ENCODE results near the gene ERC2. TPM values are rescaled to one million over a fixed set of nuclear protein-coding genes. Genes with fewer than 3 reads are reported as not detected.

Gene ERC2
- polyA plus RNA-seq, 1 experiment = 0.07 TPM

DNA sequence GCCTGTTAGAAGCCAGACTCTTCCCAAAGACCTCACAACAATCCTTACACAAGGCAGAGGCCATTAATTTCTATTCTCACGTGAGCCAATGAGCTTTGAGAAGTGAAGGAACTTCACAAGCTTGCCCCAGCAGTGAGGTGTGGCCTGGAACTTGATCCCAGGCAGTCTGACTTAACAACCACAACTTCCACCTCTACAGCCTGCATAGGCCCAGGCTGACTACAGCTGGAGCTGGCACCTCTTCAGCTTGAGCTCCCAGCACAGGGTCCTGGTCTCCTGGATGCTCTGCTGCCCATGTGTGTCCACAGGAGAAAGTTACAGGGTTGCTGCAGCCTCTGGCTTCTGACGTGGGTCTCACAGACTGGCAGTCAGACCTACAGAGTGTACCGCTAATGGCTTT is 111.0 kb downstream of the ERC2 start:
- H3K27ac ChIP-seq (ENCODE audit: low read depth, low read length) = no peak overlapping the region
- no peak overlapping the region for H3K4me3 ChIP-seq (ENCODE audit: low read depth, low read length)
- H3K9me3 ChIP-seq (ENCODE audit: control insufficient read depth, insufficient read depth, low read length) = no peaks in the 10 kb centered on the region
- no peak for DNase-seq (ENCODE audit: low read depth, low spot score)
- no peaks in the 10 kb centered on the region for H3K27me3 ChIP-seq (ENCODE audit: control insufficient read depth, insufficient read depth, low read length)
- ChIA-PET POLR2A (no interaction called here), CTCF (interaction anchor here (2.1 kb wide), 1 partner anchor 17 kb away, joined by 11 read pairs; no protein-coding TSS in a partner anchor)
- no peak for TF ChIP-seq CTCF (IDR thresholded peaks at IDR 0.05; ENCODE audit: low read depth, low read length)

DNA sequence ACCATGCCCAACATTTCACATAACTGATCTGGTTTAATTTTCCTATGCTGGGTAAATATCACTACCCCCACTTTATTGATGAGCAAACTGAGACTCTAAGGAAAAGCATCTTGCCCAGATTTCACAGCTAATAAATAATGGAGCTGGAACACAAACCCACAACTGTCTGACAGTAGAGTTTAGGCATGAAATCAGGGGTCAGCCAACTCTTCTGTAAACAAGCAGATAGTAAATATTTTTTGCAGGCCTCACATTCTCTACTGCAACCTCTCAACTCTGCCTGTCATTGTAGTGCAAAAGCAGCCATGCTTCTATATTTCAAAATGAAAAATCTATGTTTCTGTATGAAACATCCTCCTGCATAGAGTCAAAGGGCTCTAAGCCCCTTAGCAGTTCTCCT is 111.5 kb downstream of the ERC2 start:
- POLR2A ChIA-PET = no interaction called here
- Histone ChIP-seq H3K9me3 (ENCODE audit: control insufficient read depth, insufficient read depth, low read length) (no peaks in the 10 kb centered on the region), H3K27me3 (ENCODE audit: control insufficient read depth, insufficient read depth, low read length) (no peaks in the 10 kb centered on the region), H3K27ac (ENCODE audit: low read depth, low read length) (no peak overlapping the region), H3K4me3 (ENCODE audit: low read depth, low read length) (no peak overlapping the region)
- no peak for DNase-seq (ENCODE audit: low read depth, low spot score)
- CTCF ChIA-PET = interaction anchor here (2.1 kb wide), 1 partner anchor 16 kb away, joined by 11 read pairs; no protein-coding TSS in a partner anchor
- no peak for TF ChIP-seq CTCF (IDR thresholded peaks at IDR 0.05; ENCODE audit: low read depth, low read length)

- no peak overlapping the region for H3K4me3 ChIP-seq (ENCODE audit: low read depth, low read length)
- ChIA-PET CTCF (interaction anchor here (2.1 kb wide), 1 partner anchor 15 kb away, joined by 11 read pairs; no protein-coding TSS in a partner anchor), POLR2A (no interaction called here)
- no peaks in the 10 kb centered on the region for H3K27me3 ChIP-seq (ENCODE audit: control insufficient read depth, insufficient read depth, low read length)
- H3K27ac ChIP-seq (ENCODE audit: low read depth, low read length) = no peak overlapping the region
- DNase-seq (ENCODE audit: low read depth, low spot score) = no peak
- no peak for TF ChIP-seq CTCF (IDR thresholded peaks at IDR 0.05; ENCODE audit: low read depth, low read length)
- H3K9me3 ChIP-seq (ENCODE audit: control insufficient read depth, insufficient read depth, low read length) = no peaks in the 10 kb centered on the region
Measured at GRCh38 chr3:56355570-56356185, 112.6 kb downstream of the ERC2 start.

DNA sequence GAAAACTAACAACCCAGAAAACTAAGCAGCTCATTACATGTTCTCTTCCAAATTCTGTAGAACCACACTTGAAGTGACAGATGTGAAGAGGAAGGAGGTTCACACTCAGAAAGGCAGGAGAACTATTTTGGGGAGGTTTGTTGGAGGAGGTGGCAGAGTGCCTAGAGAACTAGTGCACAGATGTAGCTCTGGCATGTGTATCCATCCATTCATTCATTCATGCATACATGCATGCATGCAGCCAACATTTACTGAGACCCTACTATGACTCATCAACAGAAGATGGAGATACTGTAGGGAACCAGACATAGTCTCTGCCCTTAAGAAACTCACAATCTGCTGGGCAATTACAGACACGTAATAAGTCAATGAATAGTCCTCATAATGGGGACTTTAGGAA is 116.7 kb downstream of the ERC2 start:
- POLR2A ChIA-PET = no interaction called here
- TF ChIP-seq CTCF (IDR thresholded peaks at IDR 0.05; ENCODE audit: low read depth, low read length) = no peak
- CTCF ChIA-PET = no interaction called here
- no peak for DNase-seq (ENCODE audit: low read depth, low spot score)
- Histone ChIP-seq H3K4me3 (ENCODE audit: low read depth, low read length) (no peak overlapping the region), H3K27me3 (ENCODE audit: control insufficient read depth, insufficient read depth, low read length) (no peaks in the 10 kb centered on the region), H3K9me3 (ENCODE audit: control insufficient read depth, insufficient read depth, low read length) (no peaks in the 10 kb centered on the region), H3K27ac (ENCODE audit: low read depth, low read length) (no peak overlapping the region)

GRCh38 chr3:56347219-56347871 is 120.9 kb downstream of the ERC2 start:
- Histone ChIP-seq H3K4me3 (ENCODE audit: low read depth, low read length) (no peak overlapping the region), H3K9me3 (ENCODE audit: control insufficient read depth, insufficient read depth, low read length) (no peaks in the 10 kb centered on the region), H3K27ac (ENCODE audit: low read depth, low read length) (no peak overlapping the region), H3K27me3 (ENCODE audit: control insufficient read depth, insufficient read depth, low read length) (no peaks in the 10 kb centered on the region)
- DNase-seq (ENCODE audit: low read depth, low spot score) = no peak
- CTCF ChIA-PET = interaction anchor here (0.6 to 1.7 kb wide), 2 partner anchors 8 to 933 kb away, joined by 9 to 15 read pairs; no protein-coding TSS in a partner anchor
- TF ChIP-seq CTCF (IDR thresholded peaks at IDR 0.05; ENCODE audit: low read depth, low read length) = no peak
- POLR2A ChIA-PET = no interaction called here
